NCI-H526 treated with DMSO at 0.1 percent for 48 hours (cell line): Measurements from ENCODE around the gene NUDCD2.

ENCODE experiments used
- DNase-seq: peaks from one replicate; lab custom pipeline; 2025; lab: John Stamatoyannopoulos, UW

The NUDCD2 gene

DNA sequence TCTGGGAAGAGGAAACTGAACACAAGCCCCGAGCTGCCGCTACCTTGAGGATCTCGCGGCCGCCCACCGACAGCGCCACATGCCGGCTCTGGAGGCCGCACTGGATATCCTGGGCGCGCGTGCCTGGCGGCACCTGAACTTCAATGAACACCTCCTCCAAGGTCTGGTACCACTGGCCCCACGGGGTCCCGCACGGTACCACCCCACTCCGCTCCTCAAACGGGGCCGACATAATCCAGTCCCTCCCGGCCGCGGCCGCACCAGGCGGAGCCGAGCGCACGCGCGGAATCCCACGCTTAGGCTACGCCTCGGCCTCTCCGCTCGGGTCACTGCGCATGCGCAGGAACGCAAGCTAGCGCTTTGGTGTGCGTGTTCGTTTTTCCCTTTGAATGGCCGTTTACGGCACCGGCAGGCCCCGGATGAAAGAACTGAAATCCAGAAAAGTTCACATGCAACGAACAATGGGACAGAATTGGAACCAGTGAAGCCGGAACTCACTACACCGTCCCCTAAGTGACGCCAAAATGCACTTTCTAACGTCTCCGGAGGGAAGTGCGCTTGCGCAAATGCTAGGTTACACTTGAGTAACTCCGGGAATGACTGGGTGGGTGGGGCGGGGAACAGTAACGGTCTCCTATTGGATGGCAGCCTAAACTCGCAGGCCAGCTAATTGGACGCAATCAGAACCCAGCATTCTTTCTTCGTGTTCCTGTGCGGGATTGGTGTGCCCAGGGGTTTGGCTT is at the start of gene NUDCD2:
Gene NUDCD2, minus strand, starts transcription at position 284 of the 743 bp plus-strand sequence. Its CDS starts 52 bp downstream, at position 232.
- peak; percentile 91 for DNase-seq

DNA sequence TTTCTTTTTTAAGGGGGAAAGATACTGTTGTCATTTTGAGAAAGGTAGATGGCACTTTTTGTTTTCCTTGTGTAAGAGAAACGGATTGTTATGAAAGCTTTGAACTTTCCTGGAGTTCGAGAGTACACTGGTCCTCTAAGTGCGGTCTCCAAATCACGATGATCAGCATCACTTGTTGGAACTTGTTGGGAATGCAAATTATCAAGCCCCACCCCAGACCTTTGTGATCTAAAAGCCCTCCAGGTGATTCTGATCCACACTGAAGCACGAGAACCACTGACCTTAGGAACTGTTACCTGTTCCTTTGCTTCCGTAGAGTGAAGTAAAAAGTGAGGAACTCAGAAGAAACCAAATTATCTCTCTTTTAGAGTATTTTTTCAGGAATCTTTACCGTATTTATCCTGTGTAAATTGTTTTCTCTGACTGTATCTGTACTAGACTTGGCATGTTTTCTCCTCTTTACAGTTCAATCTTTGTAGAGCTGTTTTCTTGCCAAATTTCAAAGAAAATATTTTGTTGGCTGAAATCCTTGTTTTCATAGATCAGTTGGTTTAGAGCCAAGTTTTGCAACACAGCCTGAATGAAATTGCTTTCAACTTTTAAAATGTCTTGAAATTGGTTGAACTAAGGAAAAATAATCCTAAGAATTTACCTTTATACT is 49.5 kb upstream of the NUDCD2 start:
- DNase-seq = peak; percentile 46

DNA sequence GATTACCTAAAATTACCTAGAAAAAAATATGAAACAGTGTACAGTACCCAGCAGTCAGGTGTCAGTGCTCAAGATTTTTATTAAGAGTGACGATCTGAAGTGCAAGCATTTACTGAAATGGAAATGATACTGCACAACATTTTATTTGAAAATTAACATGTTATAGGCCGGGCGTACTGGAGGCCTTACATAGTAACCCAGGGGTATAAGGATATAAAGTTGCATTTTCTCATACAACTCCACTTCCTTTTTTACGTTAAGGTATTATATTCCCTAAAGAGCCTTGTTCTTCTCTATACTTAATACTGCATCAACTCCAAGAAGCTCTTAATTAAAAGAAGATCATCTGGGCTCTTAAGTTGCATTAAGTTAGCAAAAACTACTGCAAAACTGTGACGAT is 48.9 kb upstream of the NUDCD2 start:
- no peak for DNase-seq

DNA sequence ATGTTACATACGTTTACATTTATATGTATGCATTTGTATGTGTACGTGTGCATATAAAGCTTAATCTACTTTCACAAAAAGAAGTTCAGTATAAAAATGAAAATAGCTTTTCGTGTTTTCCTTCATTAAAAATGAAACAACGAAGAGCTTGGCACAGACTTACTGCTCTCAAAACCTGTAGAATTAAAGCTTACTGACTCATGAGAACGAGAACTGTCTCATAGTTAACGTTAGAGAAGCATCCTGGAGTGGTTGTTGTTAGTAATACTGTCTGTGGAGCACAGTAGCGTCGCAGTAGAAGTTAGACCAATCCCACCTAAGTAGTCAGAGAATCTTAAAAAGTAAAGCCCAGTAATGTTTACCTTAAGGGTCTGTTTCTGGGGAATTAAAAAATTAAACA is 46.8 kb upstream of the NUDCD2 start:
- no peak for DNase-seq

DNA sequence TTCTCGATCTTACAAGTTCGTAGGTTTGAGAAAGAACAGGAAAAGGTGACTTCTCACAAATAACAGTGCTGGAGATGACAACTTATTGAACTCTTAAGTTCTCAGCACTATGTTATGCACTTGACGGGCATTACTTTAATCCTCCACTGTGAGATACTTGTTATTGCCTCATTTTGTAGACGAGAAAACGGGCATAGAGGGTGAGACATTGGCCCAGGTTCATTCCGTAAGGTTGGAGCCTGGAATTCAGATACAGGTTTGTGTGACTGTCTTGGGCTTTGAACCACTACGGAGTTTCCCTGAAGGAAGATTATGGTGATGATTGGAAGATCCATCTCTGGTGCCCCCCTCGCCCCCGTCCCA is 46.2 kb upstream of the NUDCD2 start:
- DNase-seq = no peak

GRCh38 chr5:163505368-163506094 is 45.6 kb upstream of the NUDCD2 start, which contains the start of gene MAT2B:
Gene MAT2B (plus strand): TSS chr5:163505619. CDS start chr5:163505687, 68 bp downstream.
- DNase-seq = peak; percentile 81

GRCh38 chr5:163505049-163505367 is 45.1 kb upstream of the NUDCD2 start:
- DNase-seq = no peak

DNA sequence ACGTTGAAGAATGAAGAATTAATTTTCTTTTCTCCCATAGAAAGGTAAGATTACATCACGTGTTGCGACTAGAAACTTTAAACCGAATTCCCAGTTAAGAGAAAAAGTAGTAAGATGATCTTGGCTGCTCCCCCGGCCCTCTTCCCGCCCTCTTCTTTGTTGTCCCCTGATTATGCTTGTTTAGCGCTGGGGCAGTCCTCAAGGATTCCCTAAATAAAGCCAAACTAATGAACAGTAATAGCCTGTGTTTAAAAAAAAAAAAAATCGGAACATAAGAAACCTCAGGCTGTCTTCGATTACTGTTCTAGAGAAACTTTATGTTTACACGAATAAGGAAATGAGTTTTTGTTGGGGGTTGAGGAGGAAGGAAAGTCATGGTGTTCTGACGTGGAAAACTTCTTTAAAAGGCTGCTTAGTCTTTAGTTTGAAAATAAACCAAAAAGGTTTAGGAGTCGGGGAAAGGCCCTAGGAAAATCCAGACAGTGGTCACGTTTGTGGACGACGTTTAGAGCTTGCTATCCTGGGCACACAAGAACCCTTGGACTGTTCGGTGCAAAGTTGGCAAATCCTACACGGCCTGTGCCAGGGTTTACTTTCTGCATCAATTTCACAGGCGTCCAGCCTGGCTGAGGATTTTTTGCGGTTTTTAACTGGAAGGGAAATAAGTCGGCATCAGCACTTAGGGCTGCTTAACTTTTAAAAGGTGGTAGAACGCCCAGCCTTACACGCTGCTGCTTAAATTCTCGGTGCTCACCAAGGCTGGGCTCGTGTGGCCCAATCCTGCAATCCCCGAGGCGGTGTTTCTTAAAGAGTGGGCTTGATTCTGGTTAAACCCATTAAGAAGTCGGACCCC is 44.4 kb upstream of the NUDCD2 start:
- DNase-seq = peak; percentile 25

- peak; percentile 28 for DNase-seq
Measured at GRCh38 chr5:163503106-163504078, 43.5 kb upstream of the NUDCD2 start.

DNA sequence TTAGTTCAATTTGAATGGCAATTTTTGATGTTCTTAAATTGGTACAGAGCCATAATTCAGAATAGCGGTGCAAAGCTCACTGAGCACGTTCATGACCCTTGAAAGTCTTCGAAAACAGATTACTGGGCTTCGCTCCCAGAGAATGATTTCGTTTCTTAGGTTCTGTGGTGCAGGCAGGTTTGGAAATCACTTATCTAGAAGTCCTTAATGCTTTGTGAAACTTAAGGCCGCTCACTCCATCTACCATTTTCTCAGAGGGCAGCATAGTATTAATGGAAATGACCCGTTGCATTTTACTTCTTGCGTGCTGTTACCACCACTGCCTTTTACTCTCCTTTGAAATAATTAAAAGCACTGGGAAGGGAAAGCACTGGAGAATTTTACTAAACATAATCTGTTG is 42.6 kb upstream of the NUDCD2 start:
- DNase-seq = no peak

- no peak for DNase-seq
Measured at GRCh38 chr5:163498886-163499285, 39.0 kb upstream of the NUDCD2 start.

DNA sequence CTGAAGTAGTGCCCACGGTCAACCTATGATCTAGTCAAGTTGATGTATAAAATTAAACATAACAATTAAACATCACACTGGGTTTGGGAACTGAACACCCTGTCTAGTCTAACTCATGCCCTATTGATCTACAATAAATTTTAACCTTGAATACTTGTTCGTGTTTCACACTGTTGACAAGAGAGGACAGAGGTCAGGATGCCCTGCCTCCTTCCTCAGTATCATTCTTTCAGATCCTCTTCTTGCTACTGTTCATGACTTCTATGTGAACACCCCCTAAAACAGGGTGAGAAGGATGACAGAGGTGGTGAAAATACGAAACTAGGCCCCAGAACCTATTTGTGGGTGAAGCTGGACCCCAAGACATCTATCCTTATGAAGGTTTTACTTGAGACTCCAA is 37.4 kb upstream of the NUDCD2 start:
- DNase-seq = no peak

- no peak for DNase-seq
Measured at GRCh38 chr5:163496286-163496685, 36.4 kb upstream of the NUDCD2 start.

DNA sequence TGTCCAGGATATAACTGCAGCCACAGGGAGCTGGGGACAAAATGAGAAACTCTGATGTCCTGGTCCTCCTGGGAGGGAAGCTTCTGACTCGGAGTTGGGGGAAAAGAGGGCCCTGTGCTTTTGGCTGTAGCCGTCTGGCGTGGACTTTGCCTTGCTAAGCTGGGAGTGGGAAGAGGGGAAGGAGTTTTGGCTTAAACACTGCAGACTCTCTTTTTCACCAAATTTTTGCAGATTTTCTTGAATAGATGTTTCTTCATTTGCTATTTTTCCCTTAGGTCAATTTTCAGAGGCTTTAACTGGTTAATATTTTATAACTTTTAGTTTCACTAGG is 29.8 kb upstream of the NUDCD2 start:
- DNase-seq = no peak

GRCh38 chr5:163489055-163489744 is 29.3 kb upstream of the NUDCD2 start:
- DNase-seq = no peak

- DNase-seq = no peak
Measured at GRCh38 chr5:163478982-163479271, 19.0 kb upstream of the NUDCD2 start.

DNA sequence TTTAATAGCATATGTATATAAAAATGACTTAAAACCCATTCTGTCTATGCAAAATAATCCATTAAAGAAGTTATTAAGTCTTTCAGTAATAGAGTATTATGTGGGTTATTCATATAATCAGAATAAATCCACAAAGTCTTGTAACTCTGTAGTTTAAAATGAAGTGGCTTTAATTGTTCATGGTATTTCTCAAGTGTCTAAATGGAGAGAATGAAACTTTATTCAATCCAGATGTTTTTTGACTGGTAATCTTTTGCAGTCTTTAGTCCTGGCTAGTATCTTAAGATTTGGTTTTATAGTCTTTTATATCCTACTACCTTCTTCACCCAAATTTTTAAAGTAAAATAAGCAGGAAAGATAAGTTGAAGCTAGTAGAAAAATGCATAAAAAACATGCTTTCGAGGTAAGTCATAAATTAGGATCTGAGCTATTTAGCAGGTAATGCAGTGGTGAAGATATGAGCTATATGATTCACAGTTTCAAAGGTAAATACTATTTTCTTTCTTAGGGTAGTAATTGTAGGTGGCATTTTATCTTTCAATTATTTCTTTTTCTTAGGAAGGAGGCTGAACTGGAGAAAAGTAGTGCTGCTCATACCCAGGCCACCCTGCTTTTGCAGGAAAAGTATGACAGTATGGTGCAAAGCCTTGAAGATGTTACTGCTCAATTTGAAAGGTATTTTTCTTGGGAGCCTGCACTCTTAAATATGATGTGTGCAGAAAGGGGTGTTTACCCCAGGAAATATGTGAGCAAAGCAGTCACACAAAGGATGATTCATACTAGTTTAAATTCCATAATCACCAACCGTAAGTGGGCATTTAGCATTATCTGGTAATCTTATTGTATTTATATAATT is 18.5 kb upstream of the NUDCD2 start:
- DNase-seq = no peak

GRCh38 chr5:163475411-163475810 is 15.5 kb upstream of the NUDCD2 start:
- no peak for DNase-seq

- DNase-seq = peak; percentile 8
Measured at GRCh38 chr5:163473635-163474243, 13.8 kb upstream of the NUDCD2 start.
